ENCODE data around the gene CA12. TPM values are rescaled to one million over a fixed set of nuclear protein-coding genes. Genes with fewer than 3 reads are reported as not detected.

CA12 gene
- total and polyA plus RNA-seq, 2 donors (not counting 1 experiment from before 2014, with no cell fraction given) = not detected

GRCh38 chr15:63362196-63362595 is 19.4 kb downstream of the CA12 start:
- POLR2A ChIA-PET = interaction anchor here (0.6 kb wide), 2 partner anchors 19 to 1686 kb away, joined by 3 to 4 read pairs; no protein-coding TSS in a partner anchor
- peaks cover 0 to 3% (median 0%) of the 10 kb centered on the region in 4 experiments for H3K27me3 ChIP-seq (replicated peaks in 1 of 4; ENCODE audit: control extremely low read depth in 1 of 4, control insufficient read depth in 3 of 4, insufficient read depth in 4 of 4, low read length in 3 of 4)
- no peak for TF ChIP-seq EZH2 (IDR thresholded peaks at IDR 0.05; ENCODE audit: borderline replicate concordance, insufficient read depth, low read depth, low read length, poor library complexity, severe bottlenecking)

GRCh38 chr15:63360170-63360569 is 21.5 kb downstream of the CA12 start:
- H3K4me3 Mint-ChIP-seq = no peak overlapping the region
- CTCF ChIA-PET = no interaction called here
- ATAC-seq (ENCODE audit: low read depth) = no peak

More at GRCh38 chr15:63362196-63362595, 19.4 kb downstream of the CA12 start:
- peak; percentile 31 for DNase-seq
- peaks cover 19% of the 10 kb centered on the region for H3K4me1 Mint-ChIP-seq
- ATAC-seq (ENCODE audit: low read depth) = peak; percentile 47
- H3K4me3 ChIP-seq (ENCODE audit: control extremely low read depth in 1 of 5, extremely low read depth in 1 of 5, insufficient read depth in 1 of 5, low read depth in 2 of 5, low read length in 4 of 5) = no peak overlapping the region
- no peaks in the 10 kb centered on the region for H3K9me3 Mint-ChIP-seq (ENCODE audit: insufficient read depth)
- H3K36me3 ChIP-seq (replicated peaks in 1 of 2; ENCODE audit: control extremely low read depth in 1 of 2, control insufficient read depth in 1 of 2, extremely low read depth in 1 of 2, insufficient read depth in 2 of 2, low read length in 1 of 2) = no peaks in the 10 kb centered on the region
- intact Hi-C loops (cut with micrococcal nuclease) = no loop called here
- no peak overlapping the region for H3K9ac ChIP-seq (ENCODE audit: low read length)
- H3K27ac ChIP-seq (ENCODE audit: low read length in 2 of 2) = no peak overlapping the region
- H3K9me3 ChIP-seq (ENCODE audit: control extremely low read depth in 1 of 3, control insufficient read depth in 2 of 3, insufficient read depth in 1 of 3, low read length in 2 of 3) = no peaks in the 10 kb centered on the region
- peak overlapping the region; percentile 83 for H3K27ac Mint-ChIP-seq
- H4K20me1 ChIP-seq (ENCODE audit: control insufficient read depth, insufficient read depth, low read length, poor library complexity, severe bottlenecking) = no peaks in the 10 kb centered on the region
- no peak overlapping the region for H2AFZ ChIP-seq (ENCODE audit: insufficient read depth, low read depth, low read length, poor library complexity, severe bottlenecking)
- peak overlapping the region; percentile 42 for H3K4me3 Mint-ChIP-seq
- 56% methylated on average over 3 of the region's 3 CpGs for WGBS (ENCODE audit: insufficient coverage)
- H3K79me2 ChIP-seq (ENCODE audit: control insufficient read depth, insufficient read depth, low read length) = no peaks in the 10 kb centered on the region
- CTCF ChIA-PET = interaction anchor here (0.9 kb wide), 1 partner anchor 72 kb away, joined by 3 read pairs; no protein-coding TSS in a partner anchor
- no peak overlapping the region for H3K4me2 ChIP-seq (replicated peaks; ENCODE audit: low read depth, low read length, poor library complexity, severe bottlenecking)
- peaks cover 10 to 23% of the 10 kb centered on the region in 2 donors for H3K4me1 ChIP-seq (ENCODE audit: control insufficient read depth in 2 of 2, insufficient read depth in 2 of 2, low read length in 2 of 2)
- peaks cover 8% of the 10 kb centered on the region for H3K27me3 Mint-ChIP-seq

More at GRCh38 chr15:63360170-63360569, 21.5 kb downstream of the CA12 start:
- H3K4me1 ChIP-seq (ENCODE audit: control insufficient read depth in 2 of 2, insufficient read depth in 2 of 2, low read length in 2 of 2) = peaks cover 10 to 23% of the 10 kb centered on the region in 2 donors
- H4K20me1 ChIP-seq (ENCODE audit: control insufficient read depth, insufficient read depth, low read length, poor library complexity, severe bottlenecking) = no peaks in the 10 kb centered on the region
- TF ChIP-seq, protein P1, sequence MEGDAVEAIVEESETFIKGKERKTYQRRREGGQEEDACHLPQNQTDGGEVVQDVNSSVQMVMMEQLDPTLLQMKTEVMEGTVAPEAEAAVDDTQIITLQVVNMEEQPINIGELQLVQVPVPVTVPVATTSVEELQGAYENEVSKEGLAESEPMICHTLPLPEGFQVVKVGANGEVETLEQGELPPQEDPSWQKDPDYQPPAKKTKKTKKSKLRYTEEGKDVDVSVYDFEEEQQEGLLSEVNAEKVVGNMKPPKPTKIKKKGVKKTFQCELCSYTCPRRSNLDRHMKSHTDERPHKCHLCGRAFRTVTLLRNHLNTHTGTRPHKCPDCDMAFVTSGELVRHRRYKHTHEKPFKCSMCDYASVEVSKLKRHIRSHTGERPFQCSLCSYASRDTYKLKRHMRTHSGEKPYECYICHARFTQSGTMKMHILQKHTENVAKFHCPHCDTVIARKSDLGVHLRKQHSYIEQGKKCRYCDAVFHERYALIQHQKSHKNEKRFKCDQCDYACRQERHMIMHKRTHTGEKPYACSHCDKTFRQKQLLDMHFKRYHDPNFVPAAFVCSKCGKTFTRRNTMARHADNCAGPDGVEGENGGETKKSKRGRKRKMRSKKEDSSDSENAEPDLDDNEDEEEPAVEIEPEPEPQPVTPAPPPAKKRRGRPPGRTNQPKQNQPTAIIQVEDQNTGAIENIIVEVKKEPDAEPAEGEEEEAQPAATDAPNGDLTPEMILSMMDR (IDR thresholded peaks at IDR 0.05) = no peak
- TF ChIP-seq EZH2 (IDR thresholded peaks at IDR 0.05; ENCODE audit: borderline replicate concordance, insufficient read depth, low read depth, low read length, poor library complexity, severe bottlenecking) = no peak
- H3K27ac ChIP-seq (ENCODE audit: low read length in 2 of 2) = no peak overlapping the region
- no peak overlapping the region for H3K4me3 ChIP-seq (ENCODE audit: control extremely low read depth in 1 of 5, extremely low read depth in 1 of 5, insufficient read depth in 1 of 5, low read depth in 2 of 5, low read length in 4 of 5)
- Mint-ChIP-seq H3K27me3 (peaks cover 8% of the 10 kb centered on the region), H3K9me3 (ENCODE audit: insufficient read depth) (no peaks in the 10 kb centered on the region), H3K27ac (no peak overlapping the region), H3K4me1 (peaks cover 24% of the 10 kb centered on the region)
- no peak overlapping the region for H3K4me2 ChIP-seq (replicated peaks; ENCODE audit: low read depth, low read length, poor library complexity, severe bottlenecking)
- H2AFZ ChIP-seq (ENCODE audit: insufficient read depth, low read depth, low read length, poor library complexity, severe bottlenecking) = no peak overlapping the region
- no peaks in the 10 kb centered on the region for H3K79me2 ChIP-seq (ENCODE audit: control insufficient read depth, insufficient read depth, low read length)
- 91% methylated on average over 4 of the region's 4 CpGs for WGBS (ENCODE audit: insufficient coverage)
- intact Hi-C loops (cut with micrococcal nuclease) = no loop called here
- no peak for DNase-seq
- H3K36me3 ChIP-seq (replicated peaks in 1 of 2; ENCODE audit: control extremely low read depth in 1 of 2, control insufficient read depth in 1 of 2, extremely low read depth in 1 of 2, insufficient read depth in 2 of 2, low read length in 1 of 2) = no peaks in the 10 kb centered on the region
- no peaks in the 10 kb centered on the region for H3K9me3 ChIP-seq (ENCODE audit: control extremely low read depth in 1 of 3, control insufficient read depth in 2 of 3, insufficient read depth in 1 of 3, low read length in 2 of 3)
- H3K9ac ChIP-seq (ENCODE audit: low read length) = no peak overlapping the region
- POLR2A ChIA-PET = interaction anchor here (0.7 kb wide), 1 partner anchor 837 kb away, joined by 3 read pairs; no protein-coding TSS in a partner anchor
- peaks cover 0 to 3% (median 0%) of the 10 kb centered on the region in 4 experiments for H3K27me3 ChIP-seq (replicated peaks in 1 of 4; ENCODE audit: control extremely low read depth in 1 of 4, control insufficient read depth in 3 of 4, insufficient read depth in 4 of 4, low read length in 3 of 4)
